ENCODE data around the gene LNX1.

LNX1 gene

DNA sequence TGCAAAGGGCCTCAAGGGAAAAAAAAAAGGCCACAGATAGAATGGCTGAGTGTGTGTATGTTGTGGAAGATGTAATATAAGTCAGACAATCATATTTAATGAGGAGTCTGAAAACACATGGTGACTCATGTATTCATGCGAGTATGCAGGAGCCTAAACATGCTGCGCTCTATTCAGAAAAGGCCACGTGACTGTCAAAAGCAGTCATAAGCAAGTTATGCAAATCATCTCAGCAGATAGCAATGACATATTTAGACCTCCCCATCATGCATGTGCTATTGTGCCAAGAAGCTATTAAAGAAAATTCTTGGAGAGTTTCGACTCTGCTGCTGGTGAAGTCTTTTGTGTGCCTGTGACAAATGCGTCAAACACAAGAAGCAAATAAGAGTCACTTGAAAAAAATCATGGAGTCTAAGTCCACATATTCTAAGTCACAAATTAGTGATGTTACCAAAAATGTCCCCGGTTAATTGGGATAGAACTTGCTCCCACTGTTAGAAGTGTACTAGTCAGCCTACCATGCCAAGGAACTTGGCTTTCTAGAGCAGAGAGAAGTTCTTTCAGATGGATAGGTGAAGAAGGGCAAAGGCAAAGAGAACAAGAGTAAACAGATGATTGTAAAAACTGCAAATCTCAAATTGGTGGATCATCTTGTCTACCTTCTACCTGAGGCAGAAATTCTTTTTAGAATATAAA, 5.0 kb downstream of the LNX1 start:
- peak; percentile 95 for DNase-seq (ENCODE audit: low read depth)
- TF ChIP-seq, protein P1, sequence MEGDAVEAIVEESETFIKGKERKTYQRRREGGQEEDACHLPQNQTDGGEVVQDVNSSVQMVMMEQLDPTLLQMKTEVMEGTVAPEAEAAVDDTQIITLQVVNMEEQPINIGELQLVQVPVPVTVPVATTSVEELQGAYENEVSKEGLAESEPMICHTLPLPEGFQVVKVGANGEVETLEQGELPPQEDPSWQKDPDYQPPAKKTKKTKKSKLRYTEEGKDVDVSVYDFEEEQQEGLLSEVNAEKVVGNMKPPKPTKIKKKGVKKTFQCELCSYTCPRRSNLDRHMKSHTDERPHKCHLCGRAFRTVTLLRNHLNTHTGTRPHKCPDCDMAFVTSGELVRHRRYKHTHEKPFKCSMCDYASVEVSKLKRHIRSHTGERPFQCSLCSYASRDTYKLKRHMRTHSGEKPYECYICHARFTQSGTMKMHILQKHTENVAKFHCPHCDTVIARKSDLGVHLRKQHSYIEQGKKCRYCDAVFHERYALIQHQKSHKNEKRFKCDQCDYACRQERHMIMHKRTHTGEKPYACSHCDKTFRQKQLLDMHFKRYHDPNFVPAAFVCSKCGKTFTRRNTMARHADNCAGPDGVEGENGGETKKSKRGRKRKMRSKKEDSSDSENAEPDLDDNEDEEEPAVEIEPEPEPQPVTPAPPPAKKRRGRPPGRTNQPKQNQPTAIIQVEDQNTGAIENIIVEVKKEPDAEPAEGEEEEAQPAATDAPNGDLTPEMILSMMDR (IDR thresholded peaks at IDR 0.05; ENCODE audit: low read length, missing control alignments): no peak

DNA sequence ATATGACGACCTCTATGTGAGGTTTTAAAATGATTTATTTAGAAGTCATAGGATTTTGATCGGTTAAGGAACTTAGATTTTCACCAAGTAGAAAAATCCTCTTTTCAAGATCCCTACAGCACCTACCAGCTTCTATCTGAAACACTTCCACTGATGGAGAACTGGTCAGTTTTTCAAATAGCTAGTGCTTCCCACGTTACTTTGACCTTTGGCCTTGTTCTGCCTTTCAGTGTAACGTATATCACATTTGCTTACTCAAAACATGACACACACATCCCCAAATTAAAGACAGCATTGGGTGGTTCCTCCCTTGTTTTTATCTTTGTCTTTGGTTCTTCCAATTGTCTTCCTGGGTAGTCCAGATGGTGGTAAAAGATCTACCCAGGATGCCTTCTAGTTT, 6.6 kb downstream of the LNX1 start:
- TF ChIP-seq, protein P1 (IDR thresholded peaks at IDR 0.05; ENCODE audit: low read length, missing control alignments): no peak
- DNase-seq (ENCODE audit: low read depth): no peak
- no peak overlapping the region for H3K4me3 ChIP-seq (replicated peaks; ENCODE audit: low read depth, low read length)

More for the DNA sequence above, 5.0 kb downstream of the LNX1 start:
- no peak overlapping the region for H3K4me3 ChIP-seq (replicated peaks; ENCODE audit: low read depth, low read length)

DNA sequence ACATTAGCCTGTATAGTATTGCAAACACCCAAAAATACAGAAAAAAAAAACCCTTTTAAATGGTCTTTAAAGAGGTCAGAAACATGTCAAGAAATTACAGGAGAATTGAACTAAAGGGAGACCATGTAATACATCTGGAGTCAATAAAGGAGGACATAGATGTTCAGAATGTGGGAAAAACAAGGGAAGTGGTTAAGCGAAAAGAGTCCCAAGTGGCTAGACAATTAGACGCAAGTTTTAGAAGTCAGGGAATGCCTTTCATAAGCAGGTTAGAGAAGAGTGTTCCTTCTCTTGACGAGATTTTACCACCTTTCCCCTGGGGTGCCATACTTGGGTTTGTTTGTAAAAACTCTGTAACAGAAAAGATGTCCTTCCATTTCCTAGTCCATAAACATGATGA, 7.8 kb downstream of the LNX1 start:
- no peak for DNase-seq (ENCODE audit: low read depth)
- TF ChIP-seq, protein P1 (IDR thresholded peaks at IDR 0.05; ENCODE audit: low read length, missing control alignments): no peak
- no peak overlapping the region for H3K4me3 ChIP-seq (replicated peaks; ENCODE audit: low read depth, low read length)

DNA sequence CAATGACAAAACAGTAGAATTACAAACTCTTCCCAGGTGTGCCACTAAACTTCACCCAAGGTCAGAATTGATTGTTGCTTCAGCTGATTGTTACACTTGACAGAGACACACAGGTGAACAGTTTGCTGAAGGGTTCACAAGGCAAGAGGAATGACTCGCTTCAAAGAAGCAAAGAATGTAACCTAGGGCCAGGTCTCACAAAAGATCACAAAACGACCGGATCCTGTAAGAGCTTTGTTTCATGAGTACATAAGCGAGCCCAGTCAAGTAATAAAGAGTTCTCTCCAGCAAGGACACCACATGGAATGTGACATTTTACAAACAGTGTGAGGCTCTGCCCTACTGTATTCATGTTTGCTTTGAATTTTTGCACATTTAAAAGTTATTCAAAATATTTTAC, 9.1 kb downstream of the LNX1 start:
- no peak overlapping the region for H3K4me3 ChIP-seq (replicated peaks; ENCODE audit: low read depth, low read length)
- DNase-seq (ENCODE audit: low read depth): no peak
- TF ChIP-seq, protein P1 (IDR thresholded peaks at IDR 0.05; ENCODE audit: low read length, missing control alignments): no peak

DNA sequence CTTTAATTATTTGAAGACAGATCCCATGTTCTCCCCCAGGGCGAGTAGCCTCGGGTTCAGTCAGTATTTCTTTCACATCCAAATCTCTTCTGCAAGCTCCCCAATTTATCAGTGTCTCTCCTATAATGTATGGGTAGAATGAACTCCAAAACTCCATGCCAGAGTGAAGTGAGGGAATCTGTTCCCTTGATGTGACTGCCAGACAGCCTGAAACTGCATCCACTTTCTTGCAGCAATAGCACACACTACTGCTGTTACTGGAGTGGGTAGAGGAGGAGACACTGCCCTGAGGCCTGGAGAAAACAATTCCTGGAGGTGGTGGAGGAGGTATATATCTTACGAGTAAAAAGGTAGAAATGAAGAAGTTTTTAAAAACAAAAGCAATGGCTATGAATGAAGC, 11.0 kb downstream of the LNX1 start:
- no peak overlapping the region for H3K4me3 ChIP-seq (replicated peaks; ENCODE audit: low read depth, low read length)
- TF ChIP-seq, protein P1 (IDR thresholded peaks at IDR 0.05; ENCODE audit: low read length, missing control alignments): no peak

DNA sequence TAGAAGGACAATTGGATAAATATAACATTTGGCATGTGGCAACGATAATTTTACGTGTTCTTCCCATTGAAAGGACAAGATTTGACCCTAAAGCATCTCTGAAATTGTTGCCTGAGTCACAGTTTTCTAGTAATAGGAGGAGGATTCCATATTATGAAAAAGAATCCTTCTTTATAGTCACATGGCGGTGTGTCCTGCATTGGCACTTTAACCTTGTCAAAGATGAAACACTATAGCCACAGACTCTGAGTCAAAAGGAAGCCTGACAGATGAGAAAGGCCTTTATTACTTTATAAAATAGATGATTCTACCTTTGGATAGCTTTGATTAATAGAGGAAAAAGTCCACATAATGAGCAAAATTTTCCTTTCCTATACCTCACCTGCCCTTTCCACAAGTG, 11.5 kb downstream of the LNX1 start:
- DNase-seq (ENCODE audit: low read depth): no peak
- H3K4me3 ChIP-seq (replicated peaks; ENCODE audit: low read depth, low read length): no peak overlapping the region
- TF ChIP-seq, protein P1 (IDR thresholded peaks at IDR 0.05; ENCODE audit: low read length, missing control alignments): no peak

More for the DNA sequence above, 11.0 kb downstream of the LNX1 start:
- no peak for DNase-seq (ENCODE audit: low read depth)
